Osteoblast (primary cell): ENCODE measurements around the gene PIP5K1B. TPM values are rescaled to one million over a fixed set of nuclear protein-coding genes. Genes with fewer than 3 reads are reported as not detected.
A peak's percentile ranks its signal among the peaks of the same experiment; 100 is the strongest.

Source experiments
- DNase-seq: peaks from one replicate; pipeline ENCODE4 v3.0.0; 2011; ENCODE audit warnings: low spot score, mixed read lengths; ENCODE audit not compliant: insufficient read length; ENCODE audit errors: missing footprints
- H2AFZ ChIP-seq: 2 replicates; pipeline ENCODE4 v1.6.0; 2011; ENCODE audit warnings: mild to moderate bottlenecking, low read length
- H3K27ac ChIP-seq: 2 replicates; pipeline ENCODE4 v1.5.1; 2011; ENCODE audit warnings: mild to moderate bottlenecking, low read depth, low read length, moderate library complexity
- H3K27me3 ChIP-seq: 2 replicates; pipeline ENCODE4 v1.6.0; 2012; ENCODE audit warnings: mild to moderate bottlenecking, control low read depth, inconsistent platforms, low read length, moderate library complexity; ENCODE audit not compliant: insufficient read depth
- H3K36me3 ChIP-seq: 2 replicates; pipeline ENCODE4 v1.5.1; 2011; ENCODE audit warnings: mild to moderate bottlenecking, low read length, control low read depth, moderate library complexity; ENCODE audit not compliant: insufficient read depth
- H3K4me1 ChIP-seq: 2 replicates; pipeline ENCODE4 v1.5.1; 2011; ENCODE audit warnings: mild to moderate bottlenecking, low read length, control low read depth, moderate library complexity; ENCODE audit not compliant: insufficient read depth
- H3K4me2 ChIP-seq: 2 replicates; pipeline ENCODE4 v1.6.0; 2011; ENCODE audit warnings: mild to moderate bottlenecking, low read length; ENCODE audit not compliant: insufficient read depth
- H3K4me3 ChIP-seq: fragments of 200-600 bp; sonication (generic); 3 replicates; pipeline ENCODE4 v1.5.1; 2012; ENCODE audit warnings: mild to moderate bottlenecking, low read length, inconsistent platforms; ENCODE audit not compliant: insufficient read depth
- H3K79me2 ChIP-seq: 2 replicates; pipeline ENCODE4 v1.6.0; 2012; ENCODE audit warnings: mild to moderate bottlenecking, low read length, control low read depth, inconsistent platforms; ENCODE audit not compliant: insufficient read depth
- H3K9me3 ChIP-seq: 2 replicates; pipeline ENCODE4 v1.5.1; 2011; ENCODE audit warnings: low read depth, low read length, control low read depth
- H4K20me1 ChIP-seq: 2 replicates; pipeline ENCODE4 v1.6.0; 2012; ENCODE audit warnings: mild to moderate bottlenecking, low read length, control low read depth; ENCODE audit not compliant: insufficient read depth
- total RNA-seq: library from RNA; depleted of rRNA; stranded (reverse); fragments of >200 nt; gene quantifications from 2 replicates; pipeline ENCODE4 v1.2.3, GENCODE V29; 2012
- TF ChIP-seq, protein P1 (sequence below): IDR thresholded peaks from 2 replicates; pipeline ENCODE4 v1.5.1; 2011; ENCODE audit warnings: mild to moderate bottlenecking, low read depth, low read length, moderate library complexity; ENCODE audit errors: extremely low read depth

PIP5K1B gene
- total RNA-seq, 1 donor = not detected

DNA sequence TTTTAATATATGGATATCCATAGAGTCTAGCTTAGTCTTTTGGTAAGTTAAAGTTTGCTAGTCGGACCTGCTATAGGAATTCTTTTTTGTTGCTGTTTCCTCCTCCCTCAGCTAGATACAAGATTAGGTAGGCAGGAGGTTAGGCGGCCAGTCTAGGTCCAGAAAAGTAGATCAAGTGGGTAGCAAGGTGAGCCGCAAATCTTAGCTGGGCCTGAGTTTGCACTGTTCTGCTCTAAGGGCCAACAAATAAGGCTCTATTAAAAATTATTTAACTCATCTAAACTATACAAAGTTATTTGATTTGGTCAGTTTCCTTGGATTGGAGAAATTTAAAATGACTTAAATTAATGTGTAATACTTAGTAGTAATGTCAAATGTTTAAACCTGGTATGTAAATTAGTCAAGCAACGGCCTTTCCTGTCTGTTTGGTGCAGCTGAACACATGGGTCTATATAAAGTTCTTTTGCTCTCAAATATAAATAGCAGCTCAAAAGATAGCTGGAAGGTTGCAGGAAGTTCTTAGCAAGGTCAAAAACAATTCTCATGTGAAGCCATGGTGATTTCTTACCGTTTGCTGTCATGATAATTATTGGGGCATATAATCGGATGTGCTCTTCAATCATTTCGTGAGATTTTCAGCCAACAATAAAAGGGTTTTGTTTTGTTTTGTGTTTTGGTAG is 236.9 kb downstream of the PIP5K1B start:
- DNase-seq = no peak
- TF ChIP-seq, protein P1, sequence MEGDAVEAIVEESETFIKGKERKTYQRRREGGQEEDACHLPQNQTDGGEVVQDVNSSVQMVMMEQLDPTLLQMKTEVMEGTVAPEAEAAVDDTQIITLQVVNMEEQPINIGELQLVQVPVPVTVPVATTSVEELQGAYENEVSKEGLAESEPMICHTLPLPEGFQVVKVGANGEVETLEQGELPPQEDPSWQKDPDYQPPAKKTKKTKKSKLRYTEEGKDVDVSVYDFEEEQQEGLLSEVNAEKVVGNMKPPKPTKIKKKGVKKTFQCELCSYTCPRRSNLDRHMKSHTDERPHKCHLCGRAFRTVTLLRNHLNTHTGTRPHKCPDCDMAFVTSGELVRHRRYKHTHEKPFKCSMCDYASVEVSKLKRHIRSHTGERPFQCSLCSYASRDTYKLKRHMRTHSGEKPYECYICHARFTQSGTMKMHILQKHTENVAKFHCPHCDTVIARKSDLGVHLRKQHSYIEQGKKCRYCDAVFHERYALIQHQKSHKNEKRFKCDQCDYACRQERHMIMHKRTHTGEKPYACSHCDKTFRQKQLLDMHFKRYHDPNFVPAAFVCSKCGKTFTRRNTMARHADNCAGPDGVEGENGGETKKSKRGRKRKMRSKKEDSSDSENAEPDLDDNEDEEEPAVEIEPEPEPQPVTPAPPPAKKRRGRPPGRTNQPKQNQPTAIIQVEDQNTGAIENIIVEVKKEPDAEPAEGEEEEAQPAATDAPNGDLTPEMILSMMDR = no peak
- Histone ChIP-seq H3K9me3 (no peaks in the 10 kb centered on the region), H3K4me1 (no peaks in the 10 kb centered on the region), H3K27ac (no peak overlapping the region), H3K4me3 (no peak overlapping the region), H3K27me3 (no peaks in the 10 kb centered on the region), H3K4me2 (no peak overlapping the region), H3K36me3 (no peaks in the 10 kb centered on the region), H3K79me2 (no peaks in the 10 kb centered on the region), H2AFZ (no peak overlapping the region), H4K20me1 (no peaks in the 10 kb centered on the region)

DNA sequence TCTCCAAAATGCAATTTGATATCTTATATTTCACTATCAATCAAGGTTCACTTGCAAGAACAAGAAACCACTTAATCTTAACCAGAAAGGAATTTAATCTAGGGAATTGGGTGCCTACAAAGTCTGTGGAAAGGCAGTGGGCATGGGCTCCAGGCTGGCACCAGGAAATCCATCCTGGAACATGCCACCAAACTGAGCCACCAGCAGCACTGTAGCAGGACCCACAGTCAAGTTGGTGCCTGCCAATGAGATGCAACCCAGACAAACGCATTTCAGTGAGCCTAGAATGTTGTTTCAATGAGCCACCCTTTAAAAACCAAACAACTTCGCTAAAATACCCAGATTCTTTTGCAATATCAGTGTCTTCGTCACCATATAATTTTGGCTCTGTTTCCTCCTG is 237.8 kb downstream of the PIP5K1B start:
- Histone ChIP-seq H3K27me3 (no peaks in the 10 kb centered on the region), H3K4me1 (no peaks in the 10 kb centered on the region), H3K9me3 (no peaks in the 10 kb centered on the region), H3K4me3 (no peak overlapping the region), H3K27ac (no peak overlapping the region), H3K36me3 (no peaks in the 10 kb centered on the region), H3K79me2 (no peaks in the 10 kb centered on the region), H4K20me1 (no peaks in the 10 kb centered on the region), H2AFZ (no peak overlapping the region), H3K4me2 (no peak overlapping the region)
- DNase-seq = no peak
- TF ChIP-seq, protein P1 = no peak

DNA sequence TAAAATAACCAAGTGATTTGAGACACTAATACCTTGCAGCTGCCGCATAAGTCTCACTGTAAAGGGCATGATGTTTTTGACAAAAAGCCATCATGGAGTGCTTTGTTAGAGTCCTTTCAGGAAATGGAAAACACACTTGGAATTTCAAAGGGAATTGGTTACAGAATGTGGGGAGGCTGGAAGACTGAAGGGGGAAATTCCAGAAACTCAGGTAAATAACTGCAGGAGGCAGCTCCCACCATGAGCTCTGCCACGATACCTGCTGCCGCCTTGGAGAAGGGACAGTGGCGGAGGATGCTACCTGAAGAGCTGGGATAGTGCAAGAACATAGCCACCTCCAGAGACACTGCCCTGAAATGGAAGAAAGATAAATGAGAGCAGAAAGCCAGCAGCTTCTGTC is 242.0 kb downstream of the PIP5K1B start:
- H3K79me2 ChIP-seq = no peaks in the 10 kb centered on the region
- no peaks in the 10 kb centered on the region for H3K36me3 ChIP-seq
- DNase-seq = no peak
- H3K4me2 ChIP-seq = no peak overlapping the region
- no peak overlapping the region for H3K4me3 ChIP-seq
- H3K9me3 ChIP-seq = no peaks in the 10 kb centered on the region
- no peaks in the 10 kb centered on the region for H3K27me3 ChIP-seq
- H4K20me1 ChIP-seq = no peaks in the 10 kb centered on the region
- H2AFZ ChIP-seq = no peak overlapping the region
- TF ChIP-seq, protein P1 = no peak
- H3K4me1 ChIP-seq = no peaks in the 10 kb centered on the region
- H3K27ac ChIP-seq = no peak overlapping the region

GRCh38 chr9:68947842-68948569 is 243.0 kb downstream of the PIP5K1B start:
- Histone ChIP-seq H3K36me3 (no peaks in the 10 kb centered on the region), H4K20me1 (no peaks in the 10 kb centered on the region), H2AFZ (no peak overlapping the region)

More at GRCh38 chr9:68947842-68948569, 243.0 kb downstream of the PIP5K1B start:
- Histone ChIP-seq H3K27me3 (no peaks in the 10 kb centered on the region), H3K9me3 (no peaks in the 10 kb centered on the region), H3K4me3 (no peak overlapping the region), H3K4me2 (no peak overlapping the region), H3K4me1 (no peaks in the 10 kb centered on the region), H3K27ac (no peak overlapping the region), H3K79me2 (no peaks in the 10 kb centered on the region)
- DNase-seq = peak; percentile 56
- TF ChIP-seq, protein P1 = no peak
